ENCODE measurements around the gene ANO3. TPM values are rescaled to one million over a fixed set of nuclear protein-coding genes. Genes with fewer than 3 reads are reported as not detected.

Gene ANO3
- total RNA-seq, 4 donors from 2014 or later = 0.13 to 0.63 (median 0.52) TPM

DNA sequence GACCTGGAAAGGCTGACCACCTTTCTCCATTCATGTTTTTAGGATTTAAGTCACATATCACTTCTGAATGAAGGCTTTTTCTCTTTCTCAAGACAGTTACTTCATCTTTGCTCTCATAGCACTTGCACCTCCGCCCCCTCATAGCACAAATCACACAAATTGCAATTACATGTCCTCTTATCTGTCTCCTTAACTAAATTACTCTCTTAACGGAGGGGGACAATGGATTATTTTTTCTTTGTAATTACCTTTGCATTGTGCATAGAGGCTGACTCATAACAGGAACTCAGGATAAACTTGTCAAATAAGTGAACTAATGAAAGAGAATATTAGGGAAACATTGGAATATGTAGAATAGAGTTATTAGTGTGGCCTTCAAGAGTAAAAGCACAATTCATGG, 145.5 kb downstream of the ANO3 start:
- Histone ChIP-seq H3K4me1 (no peaks in the 10 kb centered on the region), H3K36me3 (no peaks in the 10 kb centered on the region), H3K9me3 (no peaks in the 10 kb centered on the region), H3K4me3 (replicated peaks in 1 of 3) (no peak overlapping the region), H3K27me3 (no peaks in the 10 kb centered on the region), H3K27ac (no peak overlapping the region)
- WGBS, 2 donors = 82 to 85% methylated on average over 2 of the region's 2 CpGs
- DNase-seq = no peak
- TF ChIP-seq, protein P1, sequence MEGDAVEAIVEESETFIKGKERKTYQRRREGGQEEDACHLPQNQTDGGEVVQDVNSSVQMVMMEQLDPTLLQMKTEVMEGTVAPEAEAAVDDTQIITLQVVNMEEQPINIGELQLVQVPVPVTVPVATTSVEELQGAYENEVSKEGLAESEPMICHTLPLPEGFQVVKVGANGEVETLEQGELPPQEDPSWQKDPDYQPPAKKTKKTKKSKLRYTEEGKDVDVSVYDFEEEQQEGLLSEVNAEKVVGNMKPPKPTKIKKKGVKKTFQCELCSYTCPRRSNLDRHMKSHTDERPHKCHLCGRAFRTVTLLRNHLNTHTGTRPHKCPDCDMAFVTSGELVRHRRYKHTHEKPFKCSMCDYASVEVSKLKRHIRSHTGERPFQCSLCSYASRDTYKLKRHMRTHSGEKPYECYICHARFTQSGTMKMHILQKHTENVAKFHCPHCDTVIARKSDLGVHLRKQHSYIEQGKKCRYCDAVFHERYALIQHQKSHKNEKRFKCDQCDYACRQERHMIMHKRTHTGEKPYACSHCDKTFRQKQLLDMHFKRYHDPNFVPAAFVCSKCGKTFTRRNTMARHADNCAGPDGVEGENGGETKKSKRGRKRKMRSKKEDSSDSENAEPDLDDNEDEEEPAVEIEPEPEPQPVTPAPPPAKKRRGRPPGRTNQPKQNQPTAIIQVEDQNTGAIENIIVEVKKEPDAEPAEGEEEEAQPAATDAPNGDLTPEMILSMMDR (IDR thresholded peaks at IDR 0.05) = no peak
- no peak for TF ChIP-seq POLR2A (IDR thresholded peaks at IDR 0.05)
- intact Hi-C loops (cut with DNase I) = no loop called here

DNA sequence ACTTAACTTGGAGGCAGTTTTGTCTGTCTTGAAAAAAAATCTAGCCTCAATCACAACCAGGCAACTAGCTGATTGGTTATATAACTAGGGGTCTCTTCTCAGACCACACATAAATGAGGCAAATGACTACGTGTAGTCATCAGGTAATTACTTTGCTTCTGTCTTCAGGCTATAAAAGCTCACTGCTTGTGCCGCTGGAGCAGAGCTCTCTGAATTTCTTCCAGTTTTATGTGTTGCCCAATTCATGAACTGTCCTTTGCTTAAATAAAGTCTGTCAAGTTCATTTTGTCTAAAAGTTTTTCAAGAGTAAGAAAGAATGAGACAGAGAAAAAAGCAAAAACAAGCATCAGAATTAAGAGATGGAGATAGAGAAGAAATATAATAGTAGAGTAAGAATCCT, 146.8 kb downstream of the ANO3 start:
- Histone ChIP-seq H3K27me3 (no peaks in the 10 kb centered on the region), H3K4me3 (replicated peaks in 1 of 3) (no peak overlapping the region), H3K27ac (no peak overlapping the region), H3K9me3 (no peaks in the 10 kb centered on the region), H3K4me1 (no peaks in the 10 kb centered on the region), H3K36me3 (no peaks in the 10 kb centered on the region)
- intact Hi-C loops (cut with DNase I) = no loop called here
- DNase-seq = no peak
- WGBS, 2 donors = 63 to 71% methylated on average over 2 of the region's 2 CpGs
- TF ChIP-seq, protein P1 (IDR thresholded peaks at IDR 0.05) = no peak
- TF ChIP-seq POLR2A (IDR thresholded peaks at IDR 0.05) = no peak

DNA sequence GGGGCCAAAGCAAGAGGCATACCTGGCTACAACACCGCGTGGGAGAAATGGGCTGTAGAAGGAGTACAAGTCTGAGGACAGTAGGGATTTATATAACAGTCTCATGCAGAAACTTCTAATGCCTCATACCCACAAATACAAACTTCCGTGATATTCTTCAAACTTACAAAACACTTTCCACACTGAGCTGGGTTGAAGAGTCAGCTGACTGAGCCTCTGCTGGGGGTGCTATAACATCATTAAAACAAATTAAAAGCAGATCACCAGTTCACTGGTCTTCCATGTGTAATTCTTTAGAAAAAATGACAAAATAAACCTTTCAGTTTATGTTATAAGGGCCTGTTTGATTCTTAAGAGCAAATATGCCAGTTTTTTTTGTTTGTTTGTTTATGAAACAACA, 148.1 kb downstream of the ANO3 start:
- no peak for TF ChIP-seq POLR2A (IDR thresholded peaks at IDR 0.05)
- TF ChIP-seq, protein P1 (IDR thresholded peaks at IDR 0.05) = no peak
- WGBS, 2 donors = 88 to 90% methylated on average over 3 of the region's 3 CpGs
- Histone ChIP-seq H3K27me3 (no peaks in the 10 kb centered on the region), H3K9me3 (no peaks in the 10 kb centered on the region), H3K4me1 (no peaks in the 10 kb centered on the region), H3K4me3 (replicated peaks in 1 of 3) (no peak overlapping the region), H3K36me3 (no peaks in the 10 kb centered on the region), H3K27ac (no peak overlapping the region)
- no peak for DNase-seq
- intact Hi-C loops (cut with DNase I) = no loop called here

DNA sequence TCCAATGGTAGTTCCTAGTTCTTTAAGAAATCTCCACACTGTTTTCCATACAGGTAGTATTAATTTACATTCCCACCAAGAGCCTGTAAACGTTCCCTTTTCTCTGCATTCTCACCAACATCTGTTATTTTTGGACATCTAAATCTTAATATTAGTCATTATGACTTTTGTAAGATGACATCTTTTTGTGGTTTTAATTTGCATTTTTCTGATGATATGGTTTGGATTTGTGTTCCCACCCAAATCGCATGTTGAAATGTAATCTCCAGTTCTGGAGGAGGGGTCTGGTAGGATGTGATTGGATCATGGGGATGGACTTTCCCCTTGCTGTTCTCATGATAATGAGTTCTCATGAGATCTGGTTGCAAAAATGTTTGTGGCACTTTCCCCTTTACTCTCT, 151.2 kb downstream of the ANO3 start:
- TF ChIP-seq POLR2A (IDR thresholded peaks at IDR 0.05) = no peak
- TF ChIP-seq, protein P1 (IDR thresholded peaks at IDR 0.05) = no peak
- no peaks in the 10 kb centered on the region for H3K27me3 ChIP-seq
- 44 to 73% methylated on average over 2 of the region's 2 CpGs for WGBS, 2 donors
- no peaks in the 10 kb centered on the region for H3K36me3 ChIP-seq
- intact Hi-C loops (cut with DNase I) = no loop called here
- H3K4me3 ChIP-seq (replicated peaks in 1 of 3) = no peak overlapping the region
- no peak overlapping the region for H3K27ac ChIP-seq
- no peaks in the 10 kb centered on the region for H3K9me3 ChIP-seq
- H3K4me1 ChIP-seq = no peaks in the 10 kb centered on the region
- DNase-seq = no peak

DNA sequence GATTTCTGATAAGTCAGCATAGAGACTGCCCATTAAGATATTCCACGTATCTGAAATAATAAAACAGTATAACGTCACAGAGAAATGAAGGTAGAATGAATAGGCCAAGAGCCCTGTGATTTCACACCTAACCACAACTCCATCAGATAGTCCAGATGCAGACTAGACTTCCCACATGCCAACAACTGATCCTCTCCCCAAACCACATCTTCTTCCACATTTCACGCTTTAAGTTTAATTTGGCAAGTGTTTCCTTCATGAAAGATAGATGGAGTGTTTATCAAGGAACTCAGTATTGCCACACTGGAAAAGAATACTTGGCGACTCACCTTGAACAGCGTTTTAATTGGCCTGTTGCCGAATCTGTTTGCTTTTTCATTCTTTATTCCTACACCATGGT, 158.6 kb downstream of the ANO3 start:
- H3K4me1 ChIP-seq = no peaks in the 10 kb centered on the region
- no peak for DNase-seq
- no peaks in the 10 kb centered on the region for H3K27me3 ChIP-seq
- H3K27ac ChIP-seq = no peak overlapping the region
- TF ChIP-seq, protein P1 (IDR thresholded peaks at IDR 0.05) = no peak
- no peak for TF ChIP-seq POLR2A (IDR thresholded peaks at IDR 0.05)
- no peaks in the 10 kb centered on the region for H3K9me3 ChIP-seq
- no peaks in the 10 kb centered on the region for H3K36me3 ChIP-seq
- H3K4me3 ChIP-seq (replicated peaks in 1 of 3) = no peak overlapping the region
- intact Hi-C loops (cut with DNase I) = no loop called here
- 91% methylated on average over 6 of the region's 6 CpGs for WGBS, 2 donors

Measured in thyroid gland (tissue), 4 donors.